Adrenal gland (tissue), 5 donors: Measurements from ENCODE around the gene CDKN1A.

Experiments used
- POLR2A ChIP-seq, 2 donors: fragments of 450-650 bp; IDR thresholded peaks; one replicate each; pipeline ENCODE4 v1.6.1; 2017; ENCODE audit warnings: antibody characterized with exemption in 2 of 2, mild to moderate bottlenecking in 2 of 2, moderate library complexity in 1 of 2
- TF ChIP-seq, protein P1 (sequence below), 6 experiments: fragments of 450-650 bp in 4 of 6; fragments of 200-600 bp in 2 of 6; sonication (generic) in 1 of 6; IDR thresholded peaks; 1 replicate in 5 of 6; 2 replicates in 1 of 6; pipeline versions ENCODE4 v1.5.1 to v1.8.0; 2016 to 2021; ENCODE audit warnings: antibody characterized with exemption in 6 of 6, mild to moderate bottlenecking in 2 of 6, moderate library complexity in 1 of 6
- donor health status: DM: no; HTN: no; CAD: no.

DNA sequence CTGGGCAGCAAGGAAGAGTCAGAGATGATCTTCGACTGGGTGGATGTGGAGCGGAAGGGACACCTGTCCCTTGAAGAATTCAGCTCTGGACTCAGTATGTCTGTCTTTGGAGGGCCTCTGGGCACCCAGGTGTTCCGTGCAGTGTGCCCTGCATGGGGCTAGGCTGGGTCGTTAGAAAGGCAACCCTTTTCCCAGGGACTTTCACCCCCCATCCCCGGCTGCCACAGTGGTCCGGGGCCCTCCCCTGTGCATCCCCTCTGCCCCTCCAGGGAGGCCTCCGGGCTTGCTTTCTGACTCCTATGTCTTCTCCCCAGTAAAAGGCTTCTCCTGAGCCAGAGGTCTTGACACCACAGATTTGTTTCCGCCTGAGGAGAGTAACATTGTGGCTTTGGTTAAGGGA lies 35.3 kb downstream of the CDKN1A start:
- TF ChIP-seq, protein P1, sequence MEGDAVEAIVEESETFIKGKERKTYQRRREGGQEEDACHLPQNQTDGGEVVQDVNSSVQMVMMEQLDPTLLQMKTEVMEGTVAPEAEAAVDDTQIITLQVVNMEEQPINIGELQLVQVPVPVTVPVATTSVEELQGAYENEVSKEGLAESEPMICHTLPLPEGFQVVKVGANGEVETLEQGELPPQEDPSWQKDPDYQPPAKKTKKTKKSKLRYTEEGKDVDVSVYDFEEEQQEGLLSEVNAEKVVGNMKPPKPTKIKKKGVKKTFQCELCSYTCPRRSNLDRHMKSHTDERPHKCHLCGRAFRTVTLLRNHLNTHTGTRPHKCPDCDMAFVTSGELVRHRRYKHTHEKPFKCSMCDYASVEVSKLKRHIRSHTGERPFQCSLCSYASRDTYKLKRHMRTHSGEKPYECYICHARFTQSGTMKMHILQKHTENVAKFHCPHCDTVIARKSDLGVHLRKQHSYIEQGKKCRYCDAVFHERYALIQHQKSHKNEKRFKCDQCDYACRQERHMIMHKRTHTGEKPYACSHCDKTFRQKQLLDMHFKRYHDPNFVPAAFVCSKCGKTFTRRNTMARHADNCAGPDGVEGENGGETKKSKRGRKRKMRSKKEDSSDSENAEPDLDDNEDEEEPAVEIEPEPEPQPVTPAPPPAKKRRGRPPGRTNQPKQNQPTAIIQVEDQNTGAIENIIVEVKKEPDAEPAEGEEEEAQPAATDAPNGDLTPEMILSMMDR (IDR thresholded peaks at IDR 0.05) = no peak
- no peak for TF ChIP-seq POLR2A (IDR thresholded peaks at IDR 0.05)
